H9 (cell line): Measurements from ENCODE around the gene ANKRD13C. TPM values are rescaled to one million over a fixed set of nuclear protein-coding genes. Genes with fewer than 3 reads are reported as not detected.

ENCODE experiments used
- DNase-seq: peaks from one replicate; pipeline ENCODE4 v3.0.0-alpha.2; 2017
- H2AFZ ChIP-seq: one replicate; pipeline ENCODE4 v1.6.1; 2013; ENCODE audit warnings: mild to moderate bottlenecking, low read length, control low read depth, moderate library complexity
- H2AK5ac ChIP-seq: 2 replicates; pipeline ENCODE4 v1.6.1; 2013; ENCODE audit warnings: low read length, control low read depth, mixed read lengths; ENCODE audit not compliant: insufficient read length
- H2BK120ac ChIP-seq: one replicate; pipeline ENCODE4 v1.6.1; 2013; ENCODE audit warnings: low read depth, mild to moderate bottlenecking, low read length, control low read depth, inconsistent platforms; ENCODE audit not compliant: poor library complexity, severe bottlenecking
- H2BK12ac ChIP-seq: 2 replicates; pipeline ENCODE4 v1.6.1; 2013; ENCODE audit warnings: low read length, control low read depth, mixed read lengths, low read depth; ENCODE audit not compliant: insufficient read length
- H2BK15ac ChIP-seq: 2 replicates; pipeline ENCODE4 v1.6.1; 2013; ENCODE audit warnings: low read depth, low read length, control low read depth
- H2BK20ac ChIP-seq: one replicate; pipeline ENCODE4 v1.6.1; 2013; ENCODE audit warnings: low read depth, mild to moderate bottlenecking, low read length, control low read depth, inconsistent platforms; ENCODE audit not compliant: poor library complexity, severe bottlenecking
- H2BK5ac ChIP-seq: 2 replicates; pipeline ENCODE4 v1.6.1; 2013; ENCODE audit warnings: low read length, control low read depth, mixed read lengths; ENCODE audit not compliant: insufficient read length
- H3K14ac ChIP-seq: 2 replicates; pipeline ENCODE4 v1.6.1; 2013; ENCODE audit warnings: low read length, control low read depth; ENCODE audit not compliant: insufficient read depth
- H3K18ac ChIP-seq: 2 replicates; pipeline ENCODE4 v1.6.1; 2013; ENCODE audit warnings: low read depth, mild to moderate bottlenecking, mixed read lengths, low read length, control low read depth; ENCODE audit not compliant: insufficient read length
- H3K23ac ChIP-seq: 2 replicates; pipeline ENCODE4 v1.6.1; 2013; ENCODE audit warnings: low read length, control low read depth, mixed read lengths, low read depth; ENCODE audit not compliant: insufficient read length
- H3K23me2 ChIP-seq: 2 replicates; pipeline ENCODE4 v1.6.1; 2013; ENCODE audit warnings: low read depth, mild to moderate bottlenecking, mixed read lengths, low read length, control low read depth; ENCODE audit not compliant: insufficient read length, poor library complexity, severe bottlenecking
- H3K27ac ChIP-seq: 2 replicates; pipeline ENCODE4 v1.5.1; 2013; ENCODE audit warnings: low read length, control low read depth, mixed read lengths, low read depth; ENCODE audit not compliant: insufficient read length
- H3K27me3 ChIP-seq: 2 replicates; pipeline ENCODE4 v1.6.1; 2013; ENCODE audit warnings: low read length, control low read depth, inconsistent platforms; ENCODE audit not compliant: insufficient read depth
- H3K4ac ChIP-seq: 2 replicates; pipeline ENCODE4 v1.6.1; 2013; ENCODE audit warnings: low read depth, mild to moderate bottlenecking, control low read depth, inconsistent platforms, low read length, moderate library complexity
- H3K4me1 ChIP-seq: 2 replicates; pipeline ENCODE4 v1.6.1; 2013; ENCODE audit warnings: low read length, control low read depth, inconsistent platforms; ENCODE audit not compliant: insufficient read depth
- H3K4me2 ChIP-seq: 2 replicates; pipeline ENCODE4 v1.6.1; 2013; ENCODE audit warnings: low read length, control low read depth, mixed read lengths; ENCODE audit not compliant: insufficient read length, insufficient read depth
- H3K56ac ChIP-seq: 2 replicates; pipeline ENCODE4 v1.6.1; 2013; ENCODE audit warnings: low read depth, mild to moderate bottlenecking, mixed read lengths, low read length, control low read depth; ENCODE audit not compliant: insufficient read length
- H3K79me1 ChIP-seq: 2 replicates; pipeline ENCODE4 v1.6.1; 2013; ENCODE audit warnings: low read depth, mild to moderate bottlenecking, moderate library complexity, low read length, control low read depth, inconsistent platforms; ENCODE audit not compliant: insufficient read depth, poor library complexity, severe bottlenecking
- H3K79me2 ChIP-seq: 2 replicates; pipeline ENCODE4 v1.6.1; 2013; ENCODE audit warnings: low read length, control low read depth, inconsistent platforms; ENCODE audit not compliant: insufficient read depth
- H3K9ac ChIP-seq: 2 replicates; pipeline ENCODE4 v1.6.1; 2013; ENCODE audit warnings: low read length, control low read depth, mixed read lengths; ENCODE audit not compliant: insufficient read length; ENCODE audit errors: extremely low read depth
- H3K9me3 ChIP-seq: one replicate; pipeline ENCODE4 v1.6.1; 2013; ENCODE audit warnings: low read depth, low read length, inconsistent platforms; ENCODE audit not compliant: control insufficient read depth
- H3T11ph ChIP-seq: one replicate; pipeline ENCODE4 v1.6.1; 2013; ENCODE audit warnings: mild to moderate bottlenecking, low read length, control low read depth, inconsistent platforms
- H4K20me1 ChIP-seq: one replicate; pipeline ENCODE4 v1.6.1; 2013; ENCODE audit not compliant: control insufficient read depth, insufficient read length, insufficient read depth
- H4K5ac ChIP-seq: 2 replicates; pipeline ENCODE4 v1.6.1; 2013; ENCODE audit warnings: low read depth, mild to moderate bottlenecking, mixed read lengths, low read length, control low read depth; ENCODE audit not compliant: insufficient read length
- H4K8ac ChIP-seq: replicated peaks from 2 replicates; pipeline ENCODE4 v1.6.1; 2013; ENCODE audit warnings: low read length, control low read depth, mixed read lengths, low read depth; ENCODE audit not compliant: insufficient read length
- H4K91ac ChIP-seq: 2 replicates; pipeline ENCODE4 v1.6.1; 2013; ENCODE audit warnings: low read depth, mild to moderate bottlenecking, moderate library complexity, mixed read lengths, low read length, control low read depth; ENCODE audit not compliant: insufficient read length
- H3K27ac Mint-ChIP-seq, 3 experiments: 2 replicates in 2 of 3; 3 replicates in 1 of 3; pipeline ENCODE4 v1.8.0; 2020 to 2021; ENCODE audit warnings: mixed read lengths in 3 of 3, mild to moderate bottlenecking in 1 of 3, moderate library complexity in 1 of 3
- H3K27me3 Mint-ChIP-seq: 2 replicates; pipeline ENCODE4 v1.8.0; 2021; ENCODE audit warnings: low read depth, mild to moderate bottlenecking, moderate library complexity, mixed read lengths
- H3K36me3 Mint-ChIP-seq, 3 experiments: 2 replicates in 2 of 3; 3 replicates in 1 of 3; pipeline ENCODE4 v1.8.0; 2020 to 2021; ENCODE audit warnings: low read depth in 3 of 3, mixed read lengths in 3 of 3; ENCODE audit not compliant: insufficient read depth in 1 of 3
- H3K4me1 Mint-ChIP-seq, 2 experiments: 2 replicates each; pipeline ENCODE4 v1.8.0; 2020; ENCODE audit warnings: mixed read lengths in 2 of 2
- H3K4me3 Mint-ChIP-seq, 2 experiments: 2 replicates in 1 of 2; 3 replicates in 1 of 2; pipeline ENCODE4 v1.8.0; 2020 to 2021; ENCODE audit warnings: mild to moderate bottlenecking in 2 of 2, mixed read lengths in 2 of 2, moderate library complexity in 1 of 2
- H3K9me3 Mint-ChIP-seq, 2 experiments: 2 replicates in 1 of 2; 3 replicates in 1 of 2; pipeline ENCODE4 v1.8.0; 2020; ENCODE audit warnings: mild to moderate bottlenecking in 2 of 2, mixed read lengths in 2 of 2, moderate library complexity in 1 of 2
- CTCF ChIP-seq: fragments of 200-600 bp; sonication (generic); conservative IDR thresholded peaks from 3 replicates; pipeline ENCODE4 v1.8.0; 2021; ENCODE audit warnings: antibody characterized with exemption, mild to moderate bottlenecking
- total RNA-seq: library from RNA; stranded (reverse); gene quantifications from 2 replicates; pipeline ENCODE4 v1.2.1, GENCODE V29; 2021

The ANKRD13C gene
- total RNA-seq, 1 experiment from 2014 or later = 19.7 TPM

DNA sequence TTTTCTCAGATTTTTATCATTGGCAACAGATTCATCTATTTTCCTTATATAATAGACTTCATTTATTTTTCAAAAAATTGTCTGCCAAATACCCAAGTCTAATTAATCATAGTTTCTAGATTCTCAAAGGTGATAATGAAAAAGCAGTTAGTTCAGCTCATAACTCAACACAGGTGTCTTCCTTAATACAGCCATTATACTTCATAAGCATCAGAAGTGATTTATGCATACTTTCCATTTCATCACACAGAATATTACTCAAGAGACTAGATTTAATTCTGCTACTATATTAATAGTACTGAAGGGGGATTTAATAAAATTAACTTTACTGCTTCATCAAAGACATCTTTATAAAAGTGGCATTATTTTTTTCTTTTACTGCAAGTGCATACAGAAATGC is 114.6 kb downstream of the ANKRD13C start:
- no peak overlapping the region for H2BK5ac ChIP-seq
- no peak overlapping the region for H3K4me3 Mint-ChIP-seq

More for the DNA sequence above, 114.6 kb downstream of the ANKRD13C start:
- no peak overlapping the region for H4K5ac ChIP-seq
- no peak overlapping the region for H2AFZ ChIP-seq
- no peaks in the 10 kb centered on the region for H3K9me3 ChIP-seq
- no peaks in the 10 kb centered on the region for H3K23me2 ChIP-seq
- H3K9me3 Mint-ChIP-seq = no peaks in the 10 kb centered on the region
- H2BK20ac ChIP-seq = no peak overlapping the region
- no peak overlapping the region for H3K27ac Mint-ChIP-seq
- H3K23ac ChIP-seq = no peak overlapping the region
- H2BK15ac ChIP-seq = no peak overlapping the region
- no peak overlapping the region for H3K9ac ChIP-seq
- H2BK12ac ChIP-seq = no peak overlapping the region
- H4K91ac ChIP-seq = no peak overlapping the region
- no peak overlapping the region for H2AK5ac ChIP-seq
- DNase-seq = no peak
- no peak overlapping the region for H3K4me2 ChIP-seq
- TF ChIP-seq CTCF = no peak
- no peak overlapping the region for H2BK120ac ChIP-seq
- no peaks in the 10 kb centered on the region for H3K4me1 ChIP-seq
- H3K4me1 Mint-ChIP-seq = no peaks in the 10 kb centered on the region
- H3K79me2 ChIP-seq = no peaks in the 10 kb centered on the region
- H3K79me1 ChIP-seq = no peaks in the 10 kb centered on the region
- no peaks in the 10 kb centered on the region for H4K20me1 ChIP-seq
- H3K14ac ChIP-seq = no peak overlapping the region
- H3K27me3 Mint-ChIP-seq = no peaks in the 10 kb centered on the region
- no peak overlapping the region for H3K27ac ChIP-seq
- peaks cover 39 to 94% (median 76%) of the 10 kb centered on the region in 3 experiments; a peak in 6 of 7 replicates for H3K36me3 Mint-ChIP-seq
- no peaks in the 10 kb centered on the region for H3K27me3 ChIP-seq
- H4K8ac ChIP-seq = no peak overlapping the region
- no peak overlapping the region for H3K18ac ChIP-seq
- no peak overlapping the region for H3T11ph ChIP-seq
- no peak overlapping the region for H3K4ac ChIP-seq
- H3K56ac ChIP-seq = no peak overlapping the region
